ENCODE data around the gene C1QL3. TPM values are rescaled to one million over a fixed set of nuclear protein-coding genes. Genes with fewer than 3 reads are reported as not detected.

Gene C1QL3
- total RNA-seq, 1 experiment from 2014 or later, result 4.0 TPM

- Histone ChIP-seq H3K4me2 (ENCODE audit: insufficient read depth, insufficient read length, low read length) (no peak overlapping the region), H3K56ac (ENCODE audit: insufficient read length, low read depth, low read length) (no peak overlapping the region), H3K79me1 (ENCODE audit: insufficient read depth, low read depth, low read length, poor library complexity, severe bottlenecking) (no peaks in the 10 kb centered on the region), H2BK15ac (ENCODE audit: low read depth, low read length) (no peak overlapping the region), H2AK5ac (ENCODE audit: insufficient read length, low read length) (no peak overlapping the region), H3T11ph (ENCODE audit: low read length) (no peak overlapping the region), H3K14ac (ENCODE audit: insufficient read depth, low read length) (no peak overlapping the region), H3K4ac (ENCODE audit: low read depth, low read length) (no peak overlapping the region), H2BK5ac (ENCODE audit: insufficient read length, low read length) (no peak overlapping the region), H3K27me3 (ENCODE audit: insufficient read depth, low read length) (no peaks in the 10 kb centered on the region), H3K18ac (ENCODE audit: insufficient read length, low read depth, low read length) (no peak overlapping the region), H2BK20ac (ENCODE audit: low read depth, low read length, poor library complexity, severe bottlenecking) (no peak overlapping the region), H3K9ac (ENCODE audit: extremely low read depth, insufficient read length, low read length) (no peak overlapping the region), H2BK12ac (ENCODE audit: insufficient read length, low read depth, low read length) (no peak overlapping the region), H4K5ac (ENCODE audit: insufficient read length, low read depth, low read length) (no peak overlapping the region), H2BK120ac (ENCODE audit: low read depth, low read length, poor library complexity, severe bottlenecking) (no peak overlapping the region), H3K9me3 (ENCODE audit: control insufficient read depth, low read depth, low read length) (no peaks in the 10 kb centered on the region), H4K20me1 (ENCODE audit: control insufficient read depth, insufficient read depth, insufficient read length) (no peaks in the 10 kb centered on the region), H3K79me2 (ENCODE audit: insufficient read depth, low read length) (no peaks in the 10 kb centered on the region), H3K23me2 (ENCODE audit: insufficient read length, low read depth, low read length, poor library complexity, severe bottlenecking) (no peaks in the 10 kb centered on the region), H3K23ac (ENCODE audit: insufficient read length, low read depth, low read length) (no peak overlapping the region), H3K27ac (ENCODE audit: insufficient read length, low read depth, low read length) (no peak overlapping the region), H3K4me1 (ENCODE audit: insufficient read depth, low read length) (no peaks in the 10 kb centered on the region), H4K91ac (ENCODE audit: insufficient read length, low read depth, low read length) (no peak overlapping the region), H4K8ac (replicated peaks; ENCODE audit: insufficient read length, low read depth, low read length) (no peak overlapping the region), H2AFZ (ENCODE audit: low read length) (no peak overlapping the region)
- H3K27ac Mint-ChIP-seq, result no peak overlapping the region
- TF ChIP-seq, protein P1, sequence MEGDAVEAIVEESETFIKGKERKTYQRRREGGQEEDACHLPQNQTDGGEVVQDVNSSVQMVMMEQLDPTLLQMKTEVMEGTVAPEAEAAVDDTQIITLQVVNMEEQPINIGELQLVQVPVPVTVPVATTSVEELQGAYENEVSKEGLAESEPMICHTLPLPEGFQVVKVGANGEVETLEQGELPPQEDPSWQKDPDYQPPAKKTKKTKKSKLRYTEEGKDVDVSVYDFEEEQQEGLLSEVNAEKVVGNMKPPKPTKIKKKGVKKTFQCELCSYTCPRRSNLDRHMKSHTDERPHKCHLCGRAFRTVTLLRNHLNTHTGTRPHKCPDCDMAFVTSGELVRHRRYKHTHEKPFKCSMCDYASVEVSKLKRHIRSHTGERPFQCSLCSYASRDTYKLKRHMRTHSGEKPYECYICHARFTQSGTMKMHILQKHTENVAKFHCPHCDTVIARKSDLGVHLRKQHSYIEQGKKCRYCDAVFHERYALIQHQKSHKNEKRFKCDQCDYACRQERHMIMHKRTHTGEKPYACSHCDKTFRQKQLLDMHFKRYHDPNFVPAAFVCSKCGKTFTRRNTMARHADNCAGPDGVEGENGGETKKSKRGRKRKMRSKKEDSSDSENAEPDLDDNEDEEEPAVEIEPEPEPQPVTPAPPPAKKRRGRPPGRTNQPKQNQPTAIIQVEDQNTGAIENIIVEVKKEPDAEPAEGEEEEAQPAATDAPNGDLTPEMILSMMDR (conservative IDR thresholded peaks at IDR 0.05), result no peak
- H3K27me3 Mint-ChIP-seq (ENCODE audit: low read depth), result peaks cover 10% of the 10 kb centered on the region
- H3K4me3 Mint-ChIP-seq, result no peak overlapping the region
- no peaks in the 10 kb centered on the region for H3K36me3 Mint-ChIP-seq (ENCODE audit: insufficient read depth in 1 of 3, low read depth in 3 of 3)
- H3K9me3 Mint-ChIP-seq, result no peaks in the 10 kb centered on the region; a peak in 2 of 5 replicates
- peaks cover 2 to 3% of the 10 kb centered on the region in 2 experiments; a peak in 1 of 4 replicates for H3K4me1 Mint-ChIP-seq
- WGBS (ENCODE audit: extremely low coverage, insufficient read length, low lambda C conversion rate), result no CpG with 5 or more reads among the region's 3 CpGs
- DNase-seq, result no peak
Observed at GRCh38 chr10:16544099-16544498, 22.4 kb upstream of the C1QL3 start.

Measured in H9 (cell line).